ENCODE measurements around the gene PLA2G4E. TPM values are rescaled to one million over a fixed set of nuclear protein-coding genes. Genes with fewer than 3 reads are reported as not detected.

The PLA2G4E gene
- total and polyA plus RNA-seq, 8 donors, result 0.78 TPM; not detected in 7

DNA sequence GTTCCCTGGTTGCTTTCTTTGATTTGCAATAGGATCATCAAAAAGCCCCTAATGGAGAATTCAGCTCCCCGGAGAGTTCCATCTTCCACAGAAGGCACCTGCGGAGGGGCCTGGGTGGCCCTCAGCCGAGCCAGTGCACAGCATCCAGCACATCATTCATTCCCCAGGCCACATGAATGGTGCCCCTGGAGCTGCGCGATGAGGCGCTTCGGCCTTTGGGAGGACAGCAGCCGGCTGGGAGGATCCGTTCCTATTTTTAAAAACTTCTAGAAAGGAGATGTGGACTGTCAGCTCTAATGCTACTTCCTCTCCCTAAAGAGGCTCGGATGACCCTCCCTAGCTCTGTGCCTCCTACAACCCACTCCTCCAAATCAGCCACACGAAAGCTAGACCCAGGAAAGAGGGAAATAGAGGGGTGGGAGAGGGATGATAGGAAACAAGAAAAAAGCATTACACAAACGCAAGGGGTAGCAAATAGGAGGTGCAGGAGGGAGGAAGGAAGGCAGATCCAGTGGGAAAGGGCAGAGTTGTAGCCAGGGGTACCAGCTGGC lies 68.8 kb downstream of the PLA2G4E start:
- Histone ChIP-seq H3K27ac (peak overlapping the region in 3 of 5 donors; percentile 14 to 35 (median 27)), H3K27me3 (no peaks in the 10 kb centered on the region), H3K9me3 (no peaks in the 10 kb centered on the region), H3K4me1 (peaks cover 3 to 51% (median 25%) of the 10 kb centered on the region in 4 donors), H3K4me3 (no peak overlapping the region), H3K36me3 (peaks cover 18 to 44% (median 34%) of the 10 kb centered on the region in 4 donors)
- intact Hi-C loops (cut with DNase I; ENCODE audit: low total_unique reads), result no loop called here
- DNase-seq, result no peak
- TF ChIP-seq, protein P1, sequence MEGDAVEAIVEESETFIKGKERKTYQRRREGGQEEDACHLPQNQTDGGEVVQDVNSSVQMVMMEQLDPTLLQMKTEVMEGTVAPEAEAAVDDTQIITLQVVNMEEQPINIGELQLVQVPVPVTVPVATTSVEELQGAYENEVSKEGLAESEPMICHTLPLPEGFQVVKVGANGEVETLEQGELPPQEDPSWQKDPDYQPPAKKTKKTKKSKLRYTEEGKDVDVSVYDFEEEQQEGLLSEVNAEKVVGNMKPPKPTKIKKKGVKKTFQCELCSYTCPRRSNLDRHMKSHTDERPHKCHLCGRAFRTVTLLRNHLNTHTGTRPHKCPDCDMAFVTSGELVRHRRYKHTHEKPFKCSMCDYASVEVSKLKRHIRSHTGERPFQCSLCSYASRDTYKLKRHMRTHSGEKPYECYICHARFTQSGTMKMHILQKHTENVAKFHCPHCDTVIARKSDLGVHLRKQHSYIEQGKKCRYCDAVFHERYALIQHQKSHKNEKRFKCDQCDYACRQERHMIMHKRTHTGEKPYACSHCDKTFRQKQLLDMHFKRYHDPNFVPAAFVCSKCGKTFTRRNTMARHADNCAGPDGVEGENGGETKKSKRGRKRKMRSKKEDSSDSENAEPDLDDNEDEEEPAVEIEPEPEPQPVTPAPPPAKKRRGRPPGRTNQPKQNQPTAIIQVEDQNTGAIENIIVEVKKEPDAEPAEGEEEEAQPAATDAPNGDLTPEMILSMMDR (IDR thresholded peaks at IDR 0.05), result no peak
- TF ChIP-seq POLR2AphosphoS5 (IDR thresholded peaks at IDR 0.05) (no peak), POLR2A (IDR thresholded peaks at IDR 0.05) (no peak), EP300 (IDR thresholded peaks at IDR 0.05) (no peak)
- WGBS, 5 donors, result 84 to 94% (median 93%) methylated on average over 12 of the region's 12 CpGs

DNA sequence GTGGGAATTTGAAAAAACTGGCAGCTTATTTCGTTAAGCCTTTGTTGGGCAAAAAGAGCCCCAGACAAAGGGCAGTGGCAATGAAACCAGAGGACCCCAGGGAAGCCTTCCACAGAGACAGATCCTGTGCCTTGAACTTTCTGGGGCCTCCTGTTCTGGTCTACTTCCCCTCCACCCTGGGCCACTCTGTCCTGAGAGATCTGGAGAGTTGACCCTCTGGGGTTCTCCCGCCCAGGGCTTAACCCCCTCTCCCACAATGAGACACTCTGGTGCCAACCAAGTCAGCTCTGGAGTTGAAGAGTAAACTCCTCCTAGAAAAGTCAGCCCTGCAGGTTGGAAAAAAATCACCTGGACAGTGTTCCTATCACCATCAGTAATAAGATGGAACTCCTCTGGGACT lies 69.3 kb downstream of the PLA2G4E start:
- H3K4me1 ChIP-seq, result peaks cover 0 to 46% (median 25%) of the 10 kb centered on the region in 4 donors
- no peak for TF ChIP-seq POLR2A (IDR thresholded peaks at IDR 0.05)
- peak overlapping the region in 3 of 5 donors; percentile 14 to 35 (median 27) for H3K27ac ChIP-seq

DNA sequence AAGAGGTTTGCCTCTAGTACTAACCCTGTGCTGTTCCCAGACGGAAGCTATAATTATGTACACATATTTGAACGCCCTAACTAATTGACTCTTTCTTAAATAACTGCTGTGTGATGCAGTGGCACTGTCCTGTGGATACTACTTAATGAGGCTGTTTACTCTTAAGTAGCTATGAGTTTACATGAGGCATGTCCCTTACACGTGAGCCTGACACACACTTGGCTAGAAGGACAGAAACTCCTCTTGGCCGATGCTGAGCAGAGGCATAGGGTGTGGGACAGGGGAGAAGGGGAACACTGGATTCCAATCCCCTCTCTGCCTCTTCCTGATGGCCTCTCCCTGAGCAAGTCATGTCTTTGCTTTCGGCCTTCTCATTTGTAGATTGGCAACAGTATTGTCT lies 70.4 kb downstream of the PLA2G4E start:
- Histone ChIP-seq H3K4me1 (peaks cover 0 to 42% (median 25%) of the 10 kb centered on the region in 4 donors), H3K9me3 (no peaks in the 10 kb centered on the region), H3K4me3 (no peak overlapping the region), H3K27me3 (no peaks in the 10 kb centered on the region), H3K36me3 (peaks cover 18 to 52% (median 35%) of the 10 kb centered on the region in 4 donors), H3K27ac (peak overlapping the region in 2 of 5 donors; percentile 35 to 61)
- no peak for DNase-seq
- TF ChIP-seq, protein P1 (IDR thresholded peaks at IDR 0.05), result no peak
- no peak for TF ChIP-seq POLR2A (IDR thresholded peaks at IDR 0.05)
- TF ChIP-seq POLR2AphosphoS5 (IDR thresholded peaks at IDR 0.05), result no peak
- intact Hi-C loops (cut with DNase I; ENCODE audit: low total_unique reads), result no loop called here
- WGBS, 5 donors, result 61 to 74% (median 68%) methylated on average over 5 of the region's 5 CpGs

More for the DNA sequence above, 69.3 kb downstream of the PLA2G4E start:
- H3K27me3 ChIP-seq, result no peaks in the 10 kb centered on the region
- DNase-seq, result no peak
- no peak overlapping the region for H3K4me3 ChIP-seq
- H3K9me3 ChIP-seq, result no peaks in the 10 kb centered on the region
- intact Hi-C loops (cut with DNase I; ENCODE audit: low total_unique reads), result no loop called here
- H3K36me3 ChIP-seq, result peaks cover 18 to 47% (median 35%) of the 10 kb centered on the region in 4 donors
- WGBS, 5 donors, result 41 to 88% (median 50%) methylated on average over 2 of the region's 2 CpGs

DNA sequence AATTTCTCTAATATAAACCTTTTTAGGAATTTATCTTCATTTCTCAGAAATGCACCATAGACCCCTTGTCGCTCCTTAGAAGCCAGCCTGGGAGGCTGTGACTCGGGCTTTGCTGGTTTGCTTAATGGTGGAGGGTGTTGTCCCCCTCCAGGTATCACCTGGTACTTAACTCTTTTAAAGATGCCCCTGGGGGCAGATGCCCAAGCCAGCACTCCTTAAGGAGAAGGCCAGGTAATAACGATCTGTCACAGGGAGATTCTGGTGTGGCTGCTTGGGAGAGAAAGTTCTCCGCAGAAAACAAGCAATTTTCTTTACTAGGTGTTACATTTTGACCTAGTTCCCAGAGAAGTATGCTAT lies 70.7 kb downstream of the PLA2G4E start:
- Histone ChIP-seq H3K27ac (peak overlapping the region in 2 of 5 donors; percentile 35 to 61), H3K36me3 (peaks cover 18 to 52% (median 36%) of the 10 kb centered on the region in 4 donors), H3K4me3 (no peak overlapping the region), H3K4me1 (peaks cover 0 to 45% (median 26%) of the 10 kb centered on the region in 4 donors), H3K9me3 (no peaks in the 10 kb centered on the region), H3K27me3 (no peaks in the 10 kb centered on the region)
- 78 to 86% (median 81%) methylated on average over 4 of the region's 4 CpGs for WGBS, 5 donors
- no peak for TF ChIP-seq EP300 (IDR thresholded peaks at IDR 0.05)
- no peak for TF ChIP-seq POLR2AphosphoS5 (IDR thresholded peaks at IDR 0.05)
- TF ChIP-seq, protein P1 (IDR thresholded peaks at IDR 0.05), result no peak
- DNase-seq, result no peak
- intact Hi-C loops (cut with DNase I; ENCODE audit: low total_unique reads), result no loop called here
